SJCRH30 (cell line): ENCODE data around the gene GRN. TPM values are rescaled to one million over a fixed set of nuclear protein-coding genes. Genes with fewer than 3 reads are reported as not detected.
"Not testable (repeated sequence)": the region's sequence is repeated elsewhere in the genome, so short reads cannot be mapped to it uniquely, and the experiment has no call there.

Experiments
- DNase-seq, 2 experiments: peaks; one replicate each; pipeline ENCODE4 v3.0.0-alpha.2; 2015 to 2020
- H3K27ac ChIP-seq: fragments of 250-450 bp; sonication (Bioruptor Pico); 2 replicates; pipeline ENCODE4 v1.5.1; 2020; ENCODE audit warnings: mild to moderate bottlenecking, moderate library complexity
- H3K27me3 ChIP-seq: fragments of 250-450 bp; sonication (Bioruptor Pico); 2 replicates; pipeline ENCODE4 v1.5.1; 2020; ENCODE audit warnings: mild to moderate bottlenecking, moderate library complexity
- H3K36me3 ChIP-seq: fragments of 250-450 bp; sonication (Bioruptor Pico); 2 replicates; pipeline ENCODE4 v1.5.1; 2020; ENCODE audit warnings: mild to moderate bottlenecking, moderate library complexity
- H3K4me1 ChIP-seq: fragments of 250-450 bp; sonication (Bioruptor Pico); 2 replicates; pipeline ENCODE4 v1.5.1; 2020; ENCODE audit warnings: mild to moderate bottlenecking, moderate library complexity
- H3K4me3 ChIP-seq: fragments of 250-450 bp; sonication (Bioruptor Pico); 2 replicates; pipeline ENCODE4 v1.5.1; 2020; ENCODE audit warnings: mild to moderate bottlenecking, moderate library complexity
- H3K9me3 ChIP-seq: fragments of 250-450 bp; sonication (Bioruptor Pico); replicated peaks from 2 replicates; pipeline ENCODE4 v1.5.1; 2020; ENCODE audit warnings: mild to moderate bottlenecking, moderate library complexity
- total RNA-seq: library from RNA; depleted of rRNA; stranded (reverse); fragments of >200 nt; shearing (Covaris generic); gene quantifications from 2 replicates; pipeline ENCODE4 v1.2.3, GENCODE V29; 2014

The GRN gene
- total RNA-seq, 1 experiment from 2014 or later: 77.2 TPM

DNA sequence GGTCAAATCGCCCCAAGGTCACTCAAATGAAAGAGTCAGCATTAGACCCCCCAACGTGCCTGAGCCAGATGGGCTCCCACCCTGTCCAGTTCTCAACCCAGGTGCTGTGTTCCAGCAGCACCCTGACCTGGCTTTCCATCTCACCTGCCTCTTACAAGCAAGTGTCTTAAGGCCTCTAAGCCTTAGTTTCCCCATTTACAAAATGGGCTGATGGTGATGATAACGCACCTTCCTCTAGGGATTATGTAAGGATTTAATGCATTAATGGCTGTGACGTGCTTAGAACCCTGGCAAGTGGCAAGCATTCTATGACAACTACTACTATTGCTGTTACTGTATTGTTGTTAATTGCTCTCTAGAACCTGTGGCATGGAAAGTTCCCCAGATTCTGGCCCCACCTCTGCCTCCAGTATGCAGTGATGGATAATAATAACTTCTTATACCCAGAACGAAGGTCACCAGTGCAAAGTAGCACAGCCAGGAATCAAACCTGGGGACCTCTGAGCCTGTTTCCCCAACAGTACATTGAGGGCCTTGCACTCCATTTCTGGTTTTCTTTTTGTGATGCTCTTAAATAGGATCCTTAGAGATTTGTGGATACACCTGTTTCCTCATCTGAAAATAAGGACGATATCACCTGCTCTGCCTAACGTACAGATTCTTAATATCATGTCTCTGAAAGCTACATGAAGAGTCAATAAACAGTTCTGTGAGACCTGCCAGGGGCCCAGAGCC, 17.2 kb upstream of the GRN start:
- H3K36me3 ChIP-seq: 0 out of 2 replicates have a peak, but pooled peaks cover 2% of the 10 kb centered on the region

DNA sequence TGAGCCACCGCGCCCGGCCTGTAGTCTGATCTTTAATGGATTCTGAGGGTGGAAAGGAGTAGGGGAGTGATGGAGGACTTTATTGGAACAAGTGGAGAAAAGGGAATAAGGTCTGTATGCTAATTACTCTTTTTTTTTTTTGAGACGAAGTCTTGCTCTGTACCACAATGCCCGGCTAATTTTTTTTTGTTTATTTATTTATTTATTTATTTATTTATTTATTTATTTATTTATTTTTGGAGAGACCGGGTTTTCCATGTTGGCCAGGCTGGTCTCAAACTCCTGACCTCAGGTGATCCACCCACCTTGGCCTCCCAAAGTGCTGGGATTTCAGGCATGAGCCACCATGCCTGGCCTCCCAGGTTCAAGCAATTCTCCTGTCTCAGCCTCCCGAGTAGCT, 15.6 kb upstream of the GRN start:
- DNase-seq, H3K4me1 ChIP-seq, H3K4me3 ChIP-seq, H3K27ac ChIP-seq, H3K36me3 ChIP-seq, H3K27me3 ChIP-seq, H3K9me3 ChIP-seq: not testable (repeated sequence)

More for the DNA sequence above, 17.2 kb upstream of the GRN start:
- Histone ChIP-seq H3K4me3 (no peak overlapping the region), H3K27ac (no peak overlapping the region), H3K27me3 (peaks cover 5% of the 10 kb centered on the region; the same call in 1 of the 2 replicates), H3K4me1 (no peaks in the 10 kb centered on the region), H3K9me3 (no peaks in the 10 kb centered on the region)
- no peak for DNase-seq

DNA sequence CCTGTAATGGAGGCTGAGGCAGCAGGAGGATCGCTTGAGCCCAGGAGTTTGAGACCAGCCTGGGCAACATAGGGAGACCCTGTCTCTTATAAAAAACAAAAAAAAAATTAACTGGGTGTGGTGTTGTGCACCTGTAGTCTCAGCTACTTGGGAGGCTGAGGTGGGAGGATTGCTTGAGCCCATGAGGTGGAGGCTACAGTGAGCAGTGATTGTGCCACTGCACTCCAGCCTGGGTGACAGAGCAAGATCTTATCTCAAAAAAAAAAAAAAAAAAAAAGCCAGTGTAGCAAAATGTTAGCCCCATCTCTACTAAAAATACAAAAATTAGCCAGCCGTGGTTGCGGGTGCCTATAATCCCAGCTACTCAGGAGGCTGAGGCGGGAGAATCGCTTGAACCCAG, 14.8 kb upstream of the GRN start:
- H3K27me3 ChIP-seq: not testable (repeated sequence)

DNA sequence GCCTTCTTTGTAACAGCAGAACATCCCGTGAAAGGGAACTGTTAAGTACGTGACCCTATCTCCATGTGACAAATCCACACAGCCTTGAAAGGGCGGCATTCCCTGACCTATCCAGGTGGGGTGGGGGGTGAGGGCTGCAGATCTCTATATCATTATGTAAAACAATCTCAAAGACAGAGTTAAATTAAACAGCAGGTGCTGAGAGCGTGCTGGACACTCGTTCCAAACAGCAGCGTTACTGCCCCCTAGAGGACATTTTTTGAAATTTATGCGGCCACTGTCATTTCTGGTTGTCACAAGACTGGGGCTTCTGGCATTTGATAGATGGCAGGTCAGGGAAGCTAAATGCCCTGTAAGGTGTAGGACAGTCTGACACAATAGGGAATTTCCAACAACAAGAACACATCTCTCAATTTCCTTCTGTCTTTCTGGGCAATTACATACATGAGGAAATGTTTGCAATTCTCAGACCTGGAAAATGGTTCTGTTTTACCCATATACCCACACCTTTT, 13.8 kb upstream of the GRN start:
- Histone ChIP-seq H3K4me1 (no peaks in the 10 kb centered on the region), H3K27me3 (peaks cover 19% of the 10 kb centered on the region), H3K27ac (no peak overlapping the region), H3K9me3 (no peaks in the 10 kb centered on the region), H3K4me3 (no peak overlapping the region), H3K36me3 (no peaks in the 10 kb centered on the region)
- DNase-seq: peak; percentile 73 to 91

More for the DNA sequence above, 14.8 kb upstream of the GRN start:
- not testable (repeated sequence) for H3K9me3 ChIP-seq, H3K27ac ChIP-seq, H3K4me1 ChIP-seq, DNase-seq, H3K4me3 ChIP-seq, H3K36me3 ChIP-seq

DNA sequence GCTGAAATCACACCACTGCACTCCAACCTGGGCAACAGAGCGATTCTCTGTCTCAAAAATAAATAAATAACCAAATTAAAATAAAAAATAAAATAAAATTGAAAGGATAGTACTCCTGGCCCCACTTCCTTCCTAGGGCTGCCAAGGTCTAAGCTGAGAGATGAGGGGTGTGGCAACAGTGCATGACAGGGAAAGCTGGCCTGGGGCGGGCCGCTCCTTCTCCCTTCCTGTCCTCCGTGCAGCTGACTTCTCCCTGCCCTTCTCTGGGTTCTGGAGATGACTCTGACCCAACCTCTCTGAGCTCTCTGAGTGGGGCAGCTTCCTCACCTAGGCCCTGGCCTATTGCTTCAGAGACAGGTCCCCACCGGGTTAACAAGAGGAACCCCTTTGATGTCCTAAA, 11.7 kb upstream of the GRN start:
- H3K27me3 ChIP-seq: peaks cover 20% of the 10 kb centered on the region
- H3K36me3 ChIP-seq: no peaks in the 10 kb centered on the region
- no peaks in the 10 kb centered on the region for H3K4me1 ChIP-seq
- no peak overlapping the region for H3K27ac ChIP-seq
- no peaks in the 10 kb centered on the region for H3K9me3 ChIP-seq
- no peak overlapping the region for H3K4me3 ChIP-seq
- no peak for DNase-seq

DNA sequence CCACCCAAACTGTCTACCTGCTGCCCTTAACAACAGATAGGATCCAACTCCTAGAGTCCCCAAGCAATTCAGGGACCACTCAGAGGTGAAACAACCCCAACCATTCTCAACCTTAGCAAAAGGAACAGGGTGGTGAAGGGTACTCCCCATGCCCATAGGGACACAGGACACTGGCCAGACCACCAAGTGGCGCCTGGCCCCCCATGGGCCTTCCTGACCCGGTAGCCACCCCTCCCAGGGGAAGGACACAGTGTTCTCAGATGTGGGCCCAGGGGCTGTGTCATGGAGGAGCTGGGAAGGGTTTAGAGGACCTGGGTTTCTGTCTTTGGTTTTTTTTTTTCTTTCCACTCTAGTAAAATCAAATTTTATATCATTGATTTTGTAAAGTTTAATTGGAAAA, 10.8 kb upstream of the GRN start:
- DNase-seq: no peak
- Histone ChIP-seq H3K4me3 (no peak overlapping the region), H3K27me3 (peaks cover 20% of the 10 kb centered on the region), H3K9me3 (no peaks in the 10 kb centered on the region), H3K27ac (no peak overlapping the region), H3K36me3 (no peaks in the 10 kb centered on the region), H3K4me1 (no peaks in the 10 kb centered on the region)

DNA sequence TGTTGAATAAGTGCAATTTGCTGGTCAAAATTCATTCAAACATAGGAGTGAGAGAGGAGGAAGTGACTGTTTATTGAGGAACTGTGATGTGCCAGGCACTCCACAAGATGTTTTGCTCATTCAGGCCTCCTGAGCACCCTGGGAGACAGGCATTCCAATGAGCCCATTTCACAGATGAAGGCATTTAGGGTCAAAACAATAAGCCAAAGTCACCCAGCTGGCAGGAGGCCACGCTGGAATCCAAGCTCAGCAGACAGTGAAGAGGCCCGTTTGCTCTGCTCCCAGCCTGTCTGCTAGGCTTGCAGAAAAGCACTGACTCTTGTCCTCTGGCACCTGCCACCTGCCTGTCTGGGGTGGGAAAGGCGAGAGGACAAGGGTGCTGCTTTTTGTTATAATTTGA, 10.4 kb upstream of the GRN start:
- DNase-seq: no peak
- no peaks in the 10 kb centered on the region for H3K36me3 ChIP-seq
- H3K27ac ChIP-seq: no peak overlapping the region
- no peak overlapping the region for H3K4me3 ChIP-seq
- peaks cover 20% of the 10 kb centered on the region for H3K27me3 ChIP-seq
- no peaks in the 10 kb centered on the region for H3K9me3 ChIP-seq
- no peaks in the 10 kb centered on the region for H3K4me1 ChIP-seq

DNA sequence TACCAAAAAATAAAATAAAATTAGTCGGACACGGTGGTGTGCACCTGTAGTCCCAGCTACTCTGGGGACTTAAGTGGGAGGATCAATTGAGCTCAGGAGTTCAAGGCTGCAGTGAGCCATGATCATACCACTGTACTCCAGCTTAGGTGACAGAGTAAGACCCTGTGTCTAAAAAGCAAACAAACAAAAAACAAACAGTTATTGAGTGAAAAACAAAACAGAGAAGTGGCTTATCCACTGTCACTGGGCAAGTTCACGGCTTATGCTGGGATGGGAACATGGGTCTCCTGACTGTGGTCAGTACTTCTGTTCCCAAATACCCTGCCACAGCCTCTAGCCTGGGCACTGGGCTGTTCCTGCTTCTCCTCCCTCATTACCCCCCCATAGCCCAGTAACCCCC, 9.5 kb upstream of the GRN start:
- Histone ChIP-seq H3K27me3 (peaks cover 20% of the 10 kb centered on the region), H3K4me1 (peaks cover 3% of the 10 kb centered on the region; the same call in 1 of the 2 replicates), H3K4me3 (no peak overlapping the region), H3K9me3 (no peaks in the 10 kb centered on the region), H3K36me3 (no peaks in the 10 kb centered on the region), H3K27ac (no peak overlapping the region)
- DNase-seq: no peak

DNA sequence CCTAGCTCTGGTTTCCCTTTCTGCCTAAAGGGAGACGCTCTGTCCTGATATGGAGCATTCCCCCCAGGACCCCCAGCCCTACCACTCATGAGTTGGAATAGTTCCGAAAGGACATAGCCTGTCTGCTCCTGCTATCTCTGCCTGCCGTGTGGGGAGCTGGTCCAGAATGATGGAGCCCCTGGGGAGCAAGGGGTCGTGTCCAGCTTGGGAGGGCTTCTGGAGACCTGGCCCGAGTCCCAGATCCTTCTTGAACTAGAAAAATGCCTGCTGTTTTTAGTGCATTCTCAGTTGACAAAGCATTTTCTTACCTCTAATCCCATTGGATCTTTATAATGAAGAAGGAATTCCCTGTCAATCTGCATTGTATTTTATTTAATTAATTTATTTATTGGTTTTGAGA, 9.1 kb upstream of the GRN start:
- H3K4me1 ChIP-seq: peaks cover 3% of the 10 kb centered on the region; the same call in 1 of the 2 replicates
- no peak overlapping the region for H3K4me3 ChIP-seq
- peaks cover 20% of the 10 kb centered on the region for H3K27me3 ChIP-seq
- no peaks in the 10 kb centered on the region for H3K36me3 ChIP-seq
- no peak overlapping the region for H3K27ac ChIP-seq
- H3K9me3 ChIP-seq: no peaks in the 10 kb centered on the region
- DNase-seq: no peak

DNA sequence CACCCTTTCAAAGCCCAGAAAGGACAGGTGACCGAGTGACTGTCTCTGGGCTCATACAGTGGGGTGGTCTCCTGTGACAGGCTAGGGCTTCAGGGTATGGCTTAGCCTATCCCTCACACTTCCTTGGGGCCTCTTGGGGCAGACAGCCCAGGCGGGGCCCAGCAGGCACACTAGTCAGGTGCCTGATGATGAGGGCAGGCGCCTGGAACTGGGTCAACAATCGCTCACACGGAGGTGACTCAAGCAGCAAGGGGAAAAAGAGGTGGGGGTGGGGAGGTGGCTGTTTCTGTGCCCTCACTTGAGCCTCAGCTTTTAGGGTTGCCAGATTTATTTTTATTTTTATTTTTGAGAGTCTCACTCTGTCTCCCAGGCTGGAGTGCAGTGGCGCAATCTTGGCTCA, 6.4 kb upstream of the GRN start:
- DNase-seq: no peak
- peaks cover 11% of the 10 kb centered on the region for H3K27me3 ChIP-seq
- H3K36me3 ChIP-seq: no peaks in the 10 kb centered on the region
- peaks cover 3% of the 10 kb centered on the region; the same call in 1 of the 2 replicates for H3K4me1 ChIP-seq
- H3K27ac ChIP-seq: no peak overlapping the region
- no peak overlapping the region for H3K4me3 ChIP-seq
- H3K9me3 ChIP-seq: no peaks in the 10 kb centered on the region

DNA sequence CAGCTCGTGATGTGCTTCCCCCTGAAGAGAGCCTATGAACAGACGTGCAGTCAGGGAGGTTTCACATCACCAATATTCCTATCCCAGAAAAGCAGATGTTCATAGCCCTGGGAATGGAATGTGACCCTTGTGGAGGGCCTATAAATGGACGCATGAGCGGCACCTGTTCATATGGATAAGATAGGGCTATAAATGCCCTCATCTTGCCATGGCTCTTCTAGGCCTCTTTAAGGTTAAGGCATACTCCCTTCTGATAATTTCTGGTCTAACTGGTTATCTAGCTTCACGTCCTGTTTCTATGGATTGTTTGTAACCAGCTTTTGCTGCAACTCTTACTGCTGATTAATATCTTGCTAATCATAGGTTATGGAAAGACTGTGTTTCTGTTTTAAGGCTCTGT, 4.5 kb upstream of the GRN start:
- not testable (repeated sequence) for H3K4me1 ChIP-seq, H3K9me3 ChIP-seq, H3K36me3 ChIP-seq, H3K27me3 ChIP-seq, H3K4me3 ChIP-seq, H3K27ac ChIP-seq
- DNase-seq: peak in 1 of 2 experiments; percentile 33

DNA sequence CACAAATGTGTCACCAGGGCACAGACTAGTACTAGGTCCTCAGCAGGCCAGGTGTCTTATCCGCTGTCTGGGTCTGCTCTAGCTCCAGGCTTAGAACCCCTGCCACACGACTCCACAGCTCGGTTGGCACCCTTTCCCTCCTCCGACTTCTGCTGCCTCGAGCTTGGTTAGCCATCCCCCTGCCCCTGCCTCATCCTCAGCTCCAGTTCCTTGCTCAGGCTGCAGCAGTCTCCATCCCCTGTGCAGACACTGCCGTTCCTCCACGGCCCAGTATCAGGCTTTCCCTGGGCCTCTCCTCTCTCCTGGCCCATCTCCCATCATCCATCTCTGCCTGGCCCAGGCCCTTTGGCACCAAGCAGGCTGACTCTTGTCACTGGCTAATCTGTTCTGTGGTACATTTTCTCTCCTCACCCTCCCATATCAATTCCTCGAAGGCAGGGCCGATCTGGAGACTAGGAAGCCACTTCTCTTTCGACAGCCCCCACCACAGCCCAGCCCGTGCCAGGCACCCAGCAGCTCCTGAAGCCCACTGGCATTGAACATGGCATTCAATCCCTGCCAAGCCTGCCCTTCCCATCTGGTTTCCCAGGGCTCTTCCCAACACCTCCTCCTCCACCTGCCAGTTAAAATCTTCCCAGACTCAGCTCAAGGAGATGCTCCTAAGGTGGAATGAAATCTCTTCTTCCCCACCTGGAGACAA, 1.4 kb upstream of the GRN start:
- no peak for DNase-seq
- H3K36me3 ChIP-seq: no peaks in the 10 kb centered on the region
- H3K27me3 ChIP-seq: no peaks in the 10 kb centered on the region
- H3K4me1 ChIP-seq: peaks cover 3% of the 10 kb centered on the region; the same call in 1 of the 2 replicates
- no peaks in the 10 kb centered on the region for H3K9me3 ChIP-seq
- no peak overlapping the region for H3K27ac ChIP-seq
- H3K4me3 ChIP-seq: no peak overlapping the region

DNA sequence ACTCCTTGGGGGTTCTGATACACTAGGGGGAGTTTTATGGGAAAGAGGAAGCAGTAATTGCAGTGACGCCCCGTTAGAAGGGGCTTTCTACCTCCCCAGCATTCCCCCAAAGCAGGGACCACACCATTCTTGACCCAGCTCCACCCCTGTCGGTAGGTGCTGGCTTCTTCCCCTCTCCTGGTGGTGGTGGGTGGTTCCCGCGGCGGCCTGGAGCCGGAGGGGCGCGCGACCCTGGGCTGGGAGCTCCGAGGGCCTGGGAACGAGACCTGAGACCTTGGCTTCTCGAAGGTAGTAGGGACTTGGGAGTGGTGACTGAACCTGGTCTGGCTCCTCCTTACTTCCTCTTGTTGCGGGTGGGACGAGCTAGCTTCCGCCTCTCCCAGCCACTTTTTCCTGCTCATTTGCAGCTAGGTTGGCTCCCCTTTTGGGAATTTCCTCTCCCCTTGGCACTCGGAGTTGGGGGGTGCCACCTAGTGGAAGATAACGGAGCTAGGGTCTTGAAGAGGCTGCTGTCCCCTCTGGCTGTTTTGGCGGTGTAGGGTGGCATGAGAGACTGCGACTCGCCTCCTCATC, 438 bp downstream of the GRN start:
- Histone ChIP-seq H3K27ac (no peak overlapping the region), H3K4me3 (peak overlapping the region; percentile 62), H3K27me3 (no peaks in the 10 kb centered on the region), H3K4me1 (no peaks in the 10 kb centered on the region), H3K9me3 (no peaks in the 10 kb centered on the region), H3K36me3 (no peaks in the 10 kb centered on the region)
- peak; percentile 83 to 87 for DNase-seq

DNA sequence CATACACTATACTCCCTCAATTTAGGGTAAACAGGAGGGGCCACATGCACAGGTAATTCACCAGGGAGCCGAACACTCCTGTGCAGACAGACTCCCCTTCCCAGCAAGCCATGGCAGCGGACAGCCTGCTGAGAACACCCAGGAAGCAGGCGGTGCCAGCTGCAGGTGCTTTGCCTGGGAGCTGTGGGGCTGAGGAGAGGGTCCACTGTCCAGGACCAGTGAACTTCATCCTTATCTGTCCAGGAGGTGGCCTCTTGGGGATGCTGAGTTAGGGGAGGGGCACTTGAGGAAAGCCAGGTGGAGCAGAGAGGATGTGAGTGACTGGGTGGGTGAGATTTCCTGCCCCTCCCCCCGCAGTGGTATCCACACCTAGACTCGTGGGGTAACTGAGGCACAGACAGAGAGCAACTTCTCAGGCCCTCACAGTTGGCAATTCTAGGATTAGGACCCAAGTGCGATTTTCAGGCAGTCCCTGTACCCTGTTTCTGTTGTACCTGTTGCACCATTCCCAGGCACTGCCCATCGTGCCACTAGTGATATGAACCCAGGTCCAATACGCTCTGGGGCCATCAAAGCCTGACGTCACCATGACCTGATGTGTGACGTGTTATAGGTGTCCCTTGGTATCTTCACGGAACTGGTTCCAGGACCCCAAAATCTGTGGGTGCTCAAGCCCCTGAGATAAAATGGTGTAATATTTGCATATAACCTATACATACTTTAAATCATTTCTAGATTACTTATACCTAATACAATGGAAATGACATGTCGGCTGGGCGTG, 1.2 kb downstream of the GRN start:
- H3K27me3 ChIP-seq: no peaks in the 10 kb centered on the region
- no peaks in the 10 kb centered on the region for H3K9me3 ChIP-seq
- DNase-seq: no peak
- H3K36me3 ChIP-seq: 0 out of 2 replicates have a peak, but pooled peaks cover 3% of the 10 kb centered on the region
- H3K4me1 ChIP-seq: no peaks in the 10 kb centered on the region
- no peak overlapping the region for H3K4me3 ChIP-seq
- H3K27ac ChIP-seq: no peak overlapping the region
